Esophagus muscularis mucosa (tissue), 4 donors: ENCODE measurements around the gene LELP1. TPM values are rescaled to one million over a fixed set of nuclear protein-coding genes. Genes with fewer than 3 reads are reported as not detected.

ENCODE experiments used
- DNase-seq: peaks from one replicate; pipeline ENCODE4 v3.0.0-alpha.2; 2017; ENCODE audit errors: extremely low spot score
- H3K27ac ChIP-seq, 4 donors: fragments of 200-600 bp; sonication (generic); replicated peaks in 1 of 4; 1 replicate in 3 of 4; 2 replicates in 1 of 4; pipeline ENCODE4 v1.5.1; 2016 to 2019; ENCODE audit warnings: mild to moderate bottlenecking in 1 of 4
- H3K27me3 ChIP-seq, 4 donors: fragments of 200-600 bp; sonication (generic); one replicate each; pipeline versions ENCODE4 v1.5.1 to v1.6.0; 2016 to 2019
- H3K36me3 ChIP-seq, 4 donors: fragments of 200-600 bp; sonication (generic); one replicate each; pipeline ENCODE4 v1.5.1; 2016 to 2019
- H3K4me1 ChIP-seq, 4 donors: fragments of 200-600 bp; sonication (generic); one replicate each; pipeline ENCODE4 v1.5.1; 2016 to 2019
- H3K4me3 ChIP-seq, 4 donors: fragments of 200-600 bp; sonication (generic); 1 replicate in 2 of 4; 2 replicates in 2 of 4; pipeline ENCODE4 v1.5.1; 2016 to 2019; ENCODE audit warnings: mild to moderate bottlenecking in 4 of 4, moderate library complexity in 1 of 4
- H3K9me3 ChIP-seq, 4 donors: fragments of 200-600 bp; sonication (generic); 1 replicate in 3 of 4; 2 replicates in 1 of 4; pipeline ENCODE4 v1.5.1; 2016 to 2019
- CTCF ChIP-seq, 3 experiments: fragments of 200-600 bp in 2 of 3; fragments of 450-650 bp in 1 of 3; sonication (generic) in 2 of 3; IDR thresholded peaks; one replicate each; pipeline ENCODE4 v1.5.1; 2017 to 2019; ENCODE audit warnings: antibody characterized with exemption in 3 of 3, mild to moderate bottlenecking in 2 of 3, moderate library complexity in 1 of 3
- EP300 ChIP-seq: sonication (generic); formaldehyde crosslinking; IDR thresholded peaks from one replicate; pipeline ENCODE4 v1.6.1; 2017; ENCODE audit warnings: antibody characterized with exemption
- POLR2A ChIP-seq: fragments of 450-650 bp; IDR thresholded peaks from one replicate; pipeline ENCODE4 v1.6.1; 2017; ENCODE audit warnings: antibody characterized with exemption, moderate library complexity, mild to moderate bottlenecking, low read depth
- POLR2AphosphoS5 ChIP-seq, 2 donors: sonication (generic); formaldehyde crosslinking; IDR thresholded peaks; one replicate each; pipeline ENCODE4 v1.6.1; 2017; ENCODE audit warnings: antibody characterized with exemption in 2 of 2
- WGBS: methylation state at CpG from one replicate; pipeline ENCODE4 v1.1.5; 2018; 5-methylcytosine and 5-hydroxymethylcytosine counted together
- intact Hi-C: fragments of 100-400 bp; cut with DNase I; formaldehyde crosslinking; loops from one replicate; pipeline ENCODE4 v1.15.1; 2023
- total RNA-seq, 4 donors: library from RNA; depleted of rRNA; stranded (reverse); fragments of >200 nt; gene quantifications; one replicate each; pipeline versions ENCODE4 v1.1.0 to v1.2.1, GENCODE V29; 2016

LELP1 gene
- total RNA-seq, 4 donors from 2014 or later, result not detected

GRCh38 chr1:153195216-153195615 lies 8.0 kb upstream of the LELP1 start:
- H3K27me3 ChIP-seq, result peaks cover 0 to 4% (median 0%) of the 10 kb centered on the region in 4 donors
- peaks cover 0 to 4% (median 0%) of the 10 kb centered on the region in 4 donors for H3K4me1 ChIP-seq
- TF ChIP-seq POLR2AphosphoS5 (IDR thresholded peaks at IDR 0.05) (no peak), EP300 (no peak)
- H3K9me3 ChIP-seq, result no peaks in the 10 kb centered on the region
- H3K4me3 ChIP-seq, result no peak overlapping the region
- DNase-seq, result peak; percentile 26
- intact Hi-C loops, result no loop called here
- H3K27ac ChIP-seq, result no peak overlapping the region
- 86% methylated on average over 4 of the region's 4 CpGs for whole genome bisulfite sequencing
- no peaks in the 10 kb centered on the region for H3K36me3 ChIP-seq

- Histone ChIP-seq H3K9me3 (no peaks in the 10 kb centered on the region), H3K27me3 (peaks cover 0 to 18% (median 0%) of the 10 kb centered on the region in 4 donors), H3K4me3 (no peak overlapping the region), H3K36me3 (no peaks in the 10 kb centered on the region), H3K27ac (no peak overlapping the region), H3K4me1 (no peaks in the 10 kb centered on the region)
- DNase-seq, result peak; percentile 50
- intact Hi-C loops, result no loop called here
- TF ChIP-seq EP300 (no peak), POLR2A (no peak), CTCF (IDR thresholded peaks at IDR 0.05) (no peak), POLR2AphosphoS5 (IDR thresholded peaks at IDR 0.05) (no peak)
- 84% methylated on average over 4 of the region's 4 CpGs for WGBS
Observed at GRCh38 chr1:153202006-153202405, 1.2 kb upstream of the LELP1 start.

GRCh38 chr1:153206631-153207030 lies 3.4 kb downstream of the LELP1 start:
- Histone ChIP-seq H3K9me3 (no peaks in the 10 kb centered on the region), H3K27ac (no peak overlapping the region), H3K4me3 (no peak overlapping the region), H3K36me3 (no peaks in the 10 kb centered on the region), H3K27me3 (peaks cover 0 to 23% (median 0%) of the 10 kb centered on the region in 4 donors), H3K4me1 (no peaks in the 10 kb centered on the region)
- 86% methylated on average over 9 of the region's 9 CpGs for WGBS
- intact Hi-C loops, result no loop called here
- DNase-seq, result no peak
- TF ChIP-seq CTCF (IDR thresholded peaks at IDR 0.05), result no peak
- no peak for TF ChIP-seq EP300
- no peak for TF ChIP-seq POLR2AphosphoS5 (IDR thresholded peaks at IDR 0.05)
- TF ChIP-seq POLR2A, result no peak

GRCh38 chr1:153210206-153210605 lies 7.0 kb downstream of the LELP1 start:
- intact Hi-C loops, result no loop called here
- H3K4me1 ChIP-seq, result no peaks in the 10 kb centered on the region
- H3K9me3 ChIP-seq, result no peaks in the 10 kb centered on the region
- DNase-seq, result no peak
- peaks cover 0 to 20% (median 0%) of the 10 kb centered on the region in 4 donors for H3K27me3 ChIP-seq
- no peak overlapping the region for H3K4me3 ChIP-seq
- no peaks in the 10 kb centered on the region for H3K36me3 ChIP-seq
- H3K27ac ChIP-seq, result no peak overlapping the region
- 56% methylated on average over 6 of the region's 7 CpGs for WGBS
- TF ChIP-seq EP300 (no peak), POLR2AphosphoS5 (IDR thresholded peaks at IDR 0.05) (no peak), CTCF (IDR thresholded peaks at IDR 0.05) (no peak), POLR2A (no peak)

GRCh38 chr1:153212201-153212600 lies 9.0 kb downstream of the LELP1 start:
- no peak for DNase-seq
- whole genome bisulfite sequencing, result 60% methylated on average over 5 of the region's 5 CpGs
- no peaks in the 10 kb centered on the region for H3K9me3 ChIP-seq
- H3K4me3 ChIP-seq, result no peak overlapping the region
- no peaks in the 10 kb centered on the region for H3K36me3 ChIP-seq
- no peaks in the 10 kb centered on the region for H3K4me1 ChIP-seq
- H3K27ac ChIP-seq, result no peak overlapping the region
- intact Hi-C loops, result no loop called here
- no peak for TF ChIP-seq POLR2AphosphoS5 (IDR thresholded peaks at IDR 0.05)
- no peak for TF ChIP-seq EP300
- no peak for TF ChIP-seq CTCF (IDR thresholded peaks at IDR 0.05)
- TF ChIP-seq POLR2A, result no peak
- peaks cover 0 to 14% (median 0%) of the 10 kb centered on the region in 4 donors for H3K27me3 ChIP-seq
